ENCODE measurements around the gene COX10. TPM values are rescaled to one million over a fixed set of nuclear protein-coding genes. Genes with fewer than 3 reads are reported as not detected.
A peak's percentile ranks its signal among the peaks of the same experiment; 100 is the strongest.

Gene COX10
- total RNA-seq, 2 experiments from 2014 or later = 22.0 to 32.5 TPM

DNA sequence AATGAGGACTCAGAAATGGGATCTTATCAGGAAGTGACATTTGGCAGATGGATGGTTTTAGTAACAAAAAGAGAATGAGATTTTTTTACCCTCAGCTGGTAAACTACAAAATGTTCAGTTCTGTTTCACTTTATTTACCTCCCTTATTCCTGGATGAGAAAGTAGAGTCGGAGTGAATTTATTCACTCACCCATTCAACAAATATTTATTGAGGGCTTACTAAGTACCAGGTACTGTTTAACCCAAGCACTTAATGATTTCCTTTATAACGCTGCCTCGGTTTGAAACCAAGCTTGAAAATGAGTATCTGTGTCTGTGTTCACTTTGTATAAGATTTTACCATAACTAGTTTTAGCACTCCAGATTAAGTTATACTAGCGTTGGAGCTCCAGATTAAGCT, 129.3 kb downstream of the COX10 start:
- Mint-ChIP-seq H3K4me1 (peaks cover 91% of the 10 kb centered on the region), H3K4me3 (no peak overlapping the region), H3K27ac (peak overlapping the region; percentile 48), H3K27me3 (no peaks in the 10 kb centered on the region), H3K36me3 (ENCODE audit: low read depth) (peaks cover 37% of the 10 kb centered on the region), H3K9me3 (ENCODE audit: low read depth) (no peaks in the 10 kb centered on the region)
- intact Hi-C loops (cut with DNase I, micrococcal nuclease) = loop anchor here in 1 of 2 experiments (5.0 kb wide), 2 partner anchors 81 to 131 kb away; partner anchors contain the start of gene COX10
- ATAC-seq (no peak), DNase-seq (no peak)
- CTCF ChIA-PET = interaction anchor here (0.7 to 1.1 kb wide), 3 partner anchors 13 to 136 kb away, joined by 4 read pairs; no protein-coding TSS in a partner anchor
- POLR2A ChIA-PET = interaction anchor here (0.6 to 0.7 kb wide), 2 partner anchors 8 to 135 kb away, joined by 4 read pairs; no protein-coding TSS in a partner anchor

- Mint-ChIP-seq H3K9me3 (ENCODE audit: low read depth) (no peaks in the 10 kb centered on the region), H3K27me3 (no peaks in the 10 kb centered on the region), H3K27ac (peak overlapping the region; percentile 39), H3K4me3 (no peak overlapping the region), H3K36me3 (ENCODE audit: low read depth) (peaks cover 40% of the 10 kb centered on the region), H3K4me1 (peaks cover 98% of the 10 kb centered on the region)
- ATAC-seq = no peak
- ChIA-PET POLR2A (no interaction called here), CTCF (interaction anchor here (1.1 kb wide), 1 partner anchor 12 kb away, joined by 4 read pairs; no protein-coding TSS in a partner anchor)
- DNase-seq = no peak
- intact Hi-C loops (cut with DNase I, micrococcal nuclease) = loop anchor here in 1 of 2 experiments (5.0 kb wide), 2 partner anchors 82 to 132 kb away; partner anchors contain the start of gene COX10
These were observed 130.3 kb downstream of the COX10 start for GRCh38 chr17:14199601-14200000.

GRCh38 chr17:14200354-14200753, 131.1 kb downstream of the COX10 start:
- CTCF ChIA-PET = no interaction called here
- H3K27me3 Mint-ChIP-seq = no peaks in the 10 kb centered on the region
- H3K36me3 Mint-ChIP-seq (ENCODE audit: low read depth) = peaks cover 42% of the 10 kb centered on the region
- H3K9me3 Mint-ChIP-seq (ENCODE audit: low read depth) = no peaks in the 10 kb centered on the region
- no peak overlapping the region for H3K4me3 Mint-ChIP-seq
- peak overlapping the region; percentile 94 for H3K27ac Mint-ChIP-seq
- peaks cover 100% of the 10 kb centered on the region for H3K4me1 Mint-ChIP-seq
- no peak for DNase-seq
- no peak for ATAC-seq
- POLR2A ChIA-PET = no interaction called here
- intact Hi-C loops (cut with DNase I, micrococcal nuclease) = loop anchor here in 1 of 2 experiments (2.0 to 5.0 kb wide), 3 partner anchors 82 to 617 kb away; no protein-coding TSS in a partner anchor

- no peaks in the 10 kb centered on the region for H3K27me3 Mint-ChIP-seq
- H3K36me3 Mint-ChIP-seq (ENCODE audit: low read depth) = peaks cover 43% of the 10 kb centered on the region
- intact Hi-C loops (cut with DNase I, micrococcal nuclease) = loop anchor here in 1 of 2 experiments (2.0 to 5.0 kb wide), 3 partner anchors 83 to 616 kb away; no protein-coding TSS in a partner anchor
- DNase-seq (peak; percentile 72), ATAC-seq (peak; percentile 45)
- H3K4me3 Mint-ChIP-seq = peak overlapping the region; percentile 42
- ChIA-PET CTCF (interaction anchor here (0.5 to 1.0 kb wide), 2 partner anchors 21 to 77 kb away, joined by 3 read pairs; no protein-coding TSS in a partner anchor), POLR2A (interaction anchor here (0.6 kb wide), 1 partner anchor 143 kb away, joined by 3 read pairs; no protein-coding TSS in a partner anchor)
- no peaks in the 10 kb centered on the region for H3K9me3 Mint-ChIP-seq (ENCODE audit: low read depth)
- peaks cover 100% of the 10 kb centered on the region for H3K4me1 Mint-ChIP-seq
- H3K27ac Mint-ChIP-seq = peak overlapping the region; percentile 94
These were observed 132.0 kb downstream of the COX10 start for GRCh38 chr17:14201021-14201987.

DNA sequence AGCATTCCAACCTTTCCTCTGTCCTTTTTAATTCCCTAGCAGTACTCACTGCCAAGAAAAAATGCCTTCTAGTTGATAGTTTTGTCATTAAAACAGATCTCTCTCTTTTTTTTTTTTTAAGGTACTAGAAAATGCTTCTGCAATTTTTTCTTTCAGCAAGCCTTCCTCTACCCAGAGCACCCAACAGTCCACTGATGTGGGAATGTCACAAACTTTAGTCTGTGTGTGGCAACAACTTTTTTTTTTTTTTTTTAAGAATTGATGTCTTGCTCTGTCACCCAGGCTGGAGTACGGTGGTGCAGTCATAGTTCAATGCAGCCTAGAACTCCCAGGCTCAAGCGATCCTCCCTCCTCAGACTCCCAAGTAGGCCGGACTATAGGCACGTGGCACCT, 132.7 kb downstream of the COX10 start:
- ATAC-seq (no peak), DNase-seq (no peak)
- no peaks in the 10 kb centered on the region for H3K9me3 Mint-ChIP-seq (ENCODE audit: low read depth)
- ChIA-PET POLR2A (no interaction called here), CTCF (interaction anchor here (0.5 kb wide), 1 partner anchor 20 kb away, joined by 3 read pairs; no protein-coding TSS in a partner anchor)
- peak overlapping the region; percentile 42 for H3K4me3 Mint-ChIP-seq
- peaks cover 38% of the 10 kb centered on the region for H3K36me3 Mint-ChIP-seq (ENCODE audit: low read depth)
- peaks cover 94% of the 10 kb centered on the region for H3K4me1 Mint-ChIP-seq
- H3K27ac Mint-ChIP-seq = peak overlapping the region; percentile 94
- no peaks in the 10 kb centered on the region for H3K27me3 Mint-ChIP-seq
- intact Hi-C loops (cut with DNase I, micrococcal nuclease) = loop anchor here in 1 of 2 experiments (1.0 to 5.0 kb wide), 5 partner anchors 83 to 615 kb away; partner anchors contain the start of gene COX10

DNA sequence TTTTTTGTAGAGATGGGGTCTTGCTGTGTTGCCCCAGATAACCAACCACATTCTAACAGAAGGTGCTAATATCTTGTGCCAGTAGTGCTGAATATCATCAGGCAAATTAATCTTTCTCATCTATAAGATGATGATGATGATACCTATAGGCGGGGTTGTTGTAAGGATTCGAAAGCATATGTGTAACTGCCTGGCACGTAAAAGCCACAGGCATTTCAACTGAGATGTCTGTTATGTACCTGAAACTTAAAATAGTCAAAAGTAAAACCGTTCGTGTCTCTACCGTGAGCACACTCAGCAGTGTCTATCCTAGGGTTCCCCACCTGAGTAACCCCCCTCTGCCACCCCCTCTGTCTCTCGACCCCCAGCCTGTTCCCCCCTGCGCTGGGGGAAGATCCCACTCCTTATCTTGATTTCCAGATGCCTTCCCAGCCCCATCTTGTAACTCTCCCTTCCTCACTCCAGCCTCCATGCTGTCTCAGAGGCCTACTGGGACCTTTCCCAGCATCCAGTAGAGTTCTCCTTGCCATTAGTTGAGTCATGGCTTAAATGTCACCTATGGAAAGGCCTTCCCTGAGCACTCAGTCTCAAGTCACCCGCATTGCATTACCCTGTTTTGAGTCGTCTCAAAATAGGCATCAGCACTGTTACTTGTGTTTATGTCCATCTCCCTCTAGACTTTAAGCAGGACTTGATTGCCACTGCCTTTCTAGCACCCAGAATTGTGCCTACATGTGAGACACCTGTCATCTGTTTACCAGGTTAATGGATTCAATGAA, 133.3 kb downstream of the COX10 start:
- DNase-seq (no peak), ATAC-seq (peak; percentile 28)
- Mint-ChIP-seq H3K27ac (peak overlapping the region; percentile 94), H3K4me1 (peaks cover 90% of the 10 kb centered on the region), H3K27me3 (no peaks in the 10 kb centered on the region), H3K36me3 (ENCODE audit: low read depth) (peaks cover 37% of the 10 kb centered on the region), H3K4me3 (peak overlapping the region; percentile 42), H3K9me3 (ENCODE audit: low read depth) (no peaks in the 10 kb centered on the region)
- ChIA-PET POLR2A (interaction anchor here (1.2 kb wide), 1 partner anchor 98 kb away, joined by 5 read pairs; the partner anchor contains the start of gene HS3ST3B1), CTCF (interaction anchor here (0.6 to 1.4 kb wide), 8 partner anchors 9 to 373 kb away, joined by 3 to 5 read pairs (median 3); no protein-coding TSS in a partner anchor)
- intact Hi-C loops (cut with DNase I, micrococcal nuclease) = loop anchor here in 1 of 2 experiments (1.0 to 5.0 kb wide), 4 partner anchors 133 to 615 kb away; partner anchors contain the start of gene COX10

GRCh38 chr17:14203388-14203787, 134.1 kb downstream of the COX10 start:
- Mint-ChIP-seq H3K4me3 (no peak overlapping the region), H3K27ac (peak overlapping the region; percentile 71), H3K27me3 (no peaks in the 10 kb centered on the region), H3K36me3 (ENCODE audit: low read depth) (peaks cover 35% of the 10 kb centered on the region), H3K9me3 (ENCODE audit: low read depth) (no peaks in the 10 kb centered on the region), H3K4me1 (peaks cover 83% of the 10 kb centered on the region)
- ATAC-seq (peak; percentile 55), DNase-seq (peak; percentile 60)
- ChIA-PET CTCF (interaction anchor here (0.6 to 1.4 kb wide), 12 partner anchors 8 to 374 kb away, joined by 3 to 5 read pairs (median 4); no protein-coding TSS in a partner anchor), POLR2A (interaction anchor here (0.8 to 1.2 kb wide), 3 partner anchors 64 to 97 kb away, joined by 3 to 5 read pairs (median 4); partner anchors contain the start of gene HS3ST3B1)
- intact Hi-C loops (cut with DNase I, micrococcal nuclease) = loop anchor here in 1 of 2 experiments (2.0 to 5.0 kb wide), 3 partner anchors 224 to 614 kb away; no protein-coding TSS in a partner anchor

DNA sequence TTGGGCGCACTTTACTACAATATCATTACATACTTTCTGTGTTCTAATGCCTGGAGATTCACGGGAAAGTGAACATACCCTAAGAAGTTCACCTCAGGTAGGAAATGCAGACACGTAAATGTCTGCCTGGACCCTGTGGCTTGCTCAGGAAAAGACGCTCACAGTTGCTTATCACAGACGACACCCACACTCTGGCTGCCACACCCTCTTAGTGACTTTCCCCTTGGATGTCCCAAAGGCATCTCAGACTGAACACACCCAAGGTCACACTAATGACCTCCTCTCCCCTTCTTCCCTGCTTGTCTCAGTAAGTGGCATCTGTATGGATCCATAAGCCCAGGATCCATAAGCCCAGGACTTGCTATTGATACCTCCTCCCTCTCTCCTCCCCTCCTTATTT, 134.8 kb downstream of the COX10 start:
- ATAC-seq (no peak), DNase-seq (no peak)
- ChIA-PET POLR2A (interaction anchor here (0.8 to 1.2 kb wide), 3 partner anchors 65 to 97 kb away, joined by 3 to 5 read pairs (median 4); partner anchors contain the start of gene HS3ST3B1), CTCF (interaction anchor here (0.6 to 1.4 kb wide), 9 partner anchors 8 to 148 kb away, joined by 3 to 5 read pairs (median 3); no protein-coding TSS in a partner anchor)
- Mint-ChIP-seq H3K27me3 (no peaks in the 10 kb centered on the region), H3K9me3 (ENCODE audit: low read depth) (no peaks in the 10 kb centered on the region), H3K36me3 (ENCODE audit: low read depth) (peaks cover 29% of the 10 kb centered on the region), H3K4me3 (no peak overlapping the region), H3K4me1 (peaks cover 78% of the 10 kb centered on the region), H3K27ac (peak overlapping the region; percentile 71)
- intact Hi-C loops (cut with DNase I, micrococcal nuclease) = loop anchor here in 1 of 2 experiments (5.0 kb wide), 2 partner anchors 223 to 613 kb away; no protein-coding TSS in a partner anchor

DNA sequence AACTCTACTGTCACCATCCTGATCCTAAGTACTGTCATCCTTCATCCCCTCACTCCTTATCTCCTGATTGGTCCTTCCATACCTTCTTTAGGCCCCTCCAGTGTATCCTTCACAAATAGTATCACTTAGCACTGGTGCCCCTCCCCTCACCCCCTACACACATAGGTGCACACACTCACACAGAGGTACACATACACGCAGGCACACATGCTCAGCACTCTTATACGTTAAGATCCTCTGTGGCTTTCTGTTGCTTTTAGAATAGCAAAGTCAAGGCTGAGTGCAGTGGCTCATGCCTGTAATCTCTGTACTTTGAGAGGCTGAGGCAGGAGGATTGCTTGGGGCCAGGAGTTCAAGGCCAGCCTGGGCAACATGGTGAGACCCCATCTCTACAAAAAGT, 135.2 kb downstream of the COX10 start:
- Mint-ChIP-seq H3K27me3 (no peaks in the 10 kb centered on the region), H3K27ac (peak overlapping the region; percentile 71), H3K36me3 (ENCODE audit: low read depth) (peaks cover 28% of the 10 kb centered on the region), H3K9me3 (ENCODE audit: low read depth) (no peaks in the 10 kb centered on the region), H3K4me3 (no peak overlapping the region), H3K4me1 (peaks cover 73% of the 10 kb centered on the region)
- ChIA-PET POLR2A (no interaction called here), CTCF (no interaction called here)
- no peak for ATAC-seq
- no peak for DNase-seq
- intact Hi-C loops (cut with DNase I, micrococcal nuclease) = loop anchor here in 1 of 2 experiments (5.0 kb wide), 2 partner anchors 223 to 613 kb away; no protein-coding TSS in a partner anchor

- ATAC-seq = no peak
- ChIA-PET POLR2A (no interaction called here), CTCF (no interaction called here)
- Mint-ChIP-seq H3K9me3 (ENCODE audit: low read depth) (no peaks in the 10 kb centered on the region), H3K4me3 (peak overlapping the region; percentile 12), H3K36me3 (ENCODE audit: low read depth) (peaks cover 31% of the 10 kb centered on the region), H3K27me3 (no peaks in the 10 kb centered on the region), H3K4me1 (peaks cover 65% of the 10 kb centered on the region), H3K27ac (peak overlapping the region; percentile 78)
- DNase-seq = no peak
- intact Hi-C loops (cut with DNase I, micrococcal nuclease) = no loop called here
These were observed 136.1 kb downstream of the COX10 start for GRCh38 chr17:14205380-14205779.
